Stimulated activated CD4-positive, alpha-beta T cell treated with anti-CD3 and anti-CD28 coated beads, Interleukin-15, amount 100 ng/mL, for 1 hour (primary cell): Measurements from ENCODE around the gene TANC1.

Source experiments
- DNase-seq, 2 donors: peaks; one replicate each; pipeline ENCODE4 v3.0.0-alpha.2; 2020; ENCODE audit warnings: low read depth in 1 of 2, low spot score in 1 of 2

The TANC1 gene

DNA sequence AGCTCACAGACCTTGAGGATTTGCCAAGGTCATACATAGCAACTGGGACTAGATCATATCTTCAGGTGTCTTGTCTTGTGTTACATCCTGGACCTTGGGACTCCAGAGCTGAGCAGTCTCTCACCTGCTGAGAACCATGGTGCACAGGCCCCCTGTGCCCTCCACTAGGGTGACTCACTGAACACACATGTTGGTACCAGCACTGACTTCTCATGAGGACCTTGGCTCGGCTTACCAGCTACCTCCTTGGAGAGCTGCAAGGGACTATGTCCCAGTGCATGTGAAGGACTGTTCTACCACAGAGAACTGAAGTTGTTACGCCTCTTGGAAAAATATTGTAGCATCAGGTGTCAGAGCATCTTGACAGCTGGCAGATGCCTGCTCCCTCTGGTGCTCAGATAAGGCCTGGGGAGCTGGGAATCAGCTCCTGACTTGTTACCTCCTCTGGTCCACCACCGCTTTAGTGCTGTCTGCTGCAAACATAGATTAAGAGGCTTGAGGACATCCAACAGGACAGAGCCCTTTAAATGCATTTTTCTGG lies 246.0 kb downstream of the TANC1 start:
- no peak for DNase-seq

DNA sequence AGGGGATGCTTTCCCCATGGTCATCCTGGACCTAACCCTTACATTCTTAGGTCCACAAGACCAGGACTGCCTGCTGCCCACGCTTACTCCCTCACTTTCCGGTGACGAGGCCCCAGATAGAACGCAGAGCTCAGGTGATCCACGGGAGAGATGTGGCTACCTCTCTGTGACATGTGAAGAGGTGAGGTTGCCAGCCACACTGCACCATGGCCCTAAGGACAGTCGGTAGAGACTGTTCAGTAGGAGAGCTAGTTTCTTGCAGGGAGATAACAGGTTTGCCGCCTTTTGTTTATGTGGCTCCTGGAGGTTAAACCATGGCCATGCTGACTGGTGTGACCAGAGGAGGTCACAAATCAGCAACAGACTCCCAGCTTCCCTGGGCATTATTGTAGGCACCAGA lies 246.7 kb downstream of the TANC1 start:
- DNase-seq = no peak

DNA sequence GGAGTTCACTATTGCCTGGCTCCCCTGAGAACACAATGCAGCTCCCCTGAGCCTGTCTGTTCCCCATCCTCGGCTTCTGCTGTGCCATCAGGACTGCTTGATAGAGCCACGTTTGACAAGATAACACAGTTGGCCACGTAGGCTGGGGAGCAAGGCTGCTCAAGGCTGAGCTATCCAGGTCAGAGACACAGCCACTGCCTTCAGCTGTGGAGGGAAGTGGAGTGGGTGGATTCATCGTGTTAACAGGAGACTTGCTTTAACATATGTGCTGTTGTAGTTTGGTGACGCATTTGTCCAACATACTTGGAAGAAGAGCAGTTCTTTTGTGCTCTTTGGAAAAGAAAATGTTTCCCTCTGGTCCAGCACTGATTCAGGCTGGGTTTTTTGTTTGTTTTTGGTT lies 249.2 kb downstream of the TANC1 start:
- no peak for DNase-seq

DNA sequence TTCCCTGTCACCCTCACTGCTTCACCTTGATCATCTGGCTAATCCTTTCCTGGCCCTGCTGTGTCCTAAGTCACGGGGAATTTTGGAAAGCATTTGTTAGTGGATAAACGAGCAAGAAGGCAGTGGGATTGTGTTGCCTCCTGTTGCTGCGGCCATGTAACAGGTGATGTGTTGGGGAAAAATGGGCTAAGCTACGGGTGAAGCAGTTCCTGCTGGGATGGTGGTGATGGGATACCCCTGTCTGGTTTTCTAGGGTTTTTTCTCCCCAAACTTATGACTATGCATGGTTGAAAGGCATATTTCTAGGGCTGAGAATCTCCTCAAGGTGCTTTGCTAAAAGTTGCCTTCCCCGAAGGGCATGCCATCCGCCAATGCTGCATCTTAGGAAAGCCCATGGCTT lies 249.9 kb downstream of the TANC1 start:
- DNase-seq = no peak

DNA sequence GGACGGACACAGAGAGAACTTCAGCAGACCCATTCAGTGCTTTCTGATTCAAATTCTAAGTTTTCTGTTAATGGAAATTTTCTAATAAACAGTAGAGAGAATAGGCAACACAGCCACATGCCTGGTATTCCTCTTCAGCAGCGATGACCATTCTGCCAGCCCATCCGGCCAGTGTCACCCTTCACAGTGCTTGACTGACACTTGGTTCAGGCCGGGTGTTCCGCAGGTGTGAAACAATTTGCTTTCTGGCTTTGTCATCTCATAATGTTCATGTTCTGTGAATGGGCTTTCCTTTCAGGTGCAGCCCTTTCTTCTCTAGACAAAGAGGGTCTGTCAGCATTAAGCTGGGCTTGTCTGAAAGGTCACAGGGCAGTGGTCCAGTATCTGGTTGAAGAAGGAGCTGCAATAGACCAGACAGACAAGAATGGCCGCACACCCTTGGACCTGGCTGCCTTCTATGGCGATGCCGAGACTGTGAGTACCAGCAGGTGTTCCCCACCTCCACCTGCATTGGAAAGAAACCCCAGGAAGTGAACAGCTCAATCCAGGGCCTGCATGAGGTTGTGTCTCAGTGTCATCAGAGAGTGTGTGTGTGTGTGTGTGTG lies 251.1 kb downstream of the TANC1 start:
- no peak for DNase-seq

DNA sequence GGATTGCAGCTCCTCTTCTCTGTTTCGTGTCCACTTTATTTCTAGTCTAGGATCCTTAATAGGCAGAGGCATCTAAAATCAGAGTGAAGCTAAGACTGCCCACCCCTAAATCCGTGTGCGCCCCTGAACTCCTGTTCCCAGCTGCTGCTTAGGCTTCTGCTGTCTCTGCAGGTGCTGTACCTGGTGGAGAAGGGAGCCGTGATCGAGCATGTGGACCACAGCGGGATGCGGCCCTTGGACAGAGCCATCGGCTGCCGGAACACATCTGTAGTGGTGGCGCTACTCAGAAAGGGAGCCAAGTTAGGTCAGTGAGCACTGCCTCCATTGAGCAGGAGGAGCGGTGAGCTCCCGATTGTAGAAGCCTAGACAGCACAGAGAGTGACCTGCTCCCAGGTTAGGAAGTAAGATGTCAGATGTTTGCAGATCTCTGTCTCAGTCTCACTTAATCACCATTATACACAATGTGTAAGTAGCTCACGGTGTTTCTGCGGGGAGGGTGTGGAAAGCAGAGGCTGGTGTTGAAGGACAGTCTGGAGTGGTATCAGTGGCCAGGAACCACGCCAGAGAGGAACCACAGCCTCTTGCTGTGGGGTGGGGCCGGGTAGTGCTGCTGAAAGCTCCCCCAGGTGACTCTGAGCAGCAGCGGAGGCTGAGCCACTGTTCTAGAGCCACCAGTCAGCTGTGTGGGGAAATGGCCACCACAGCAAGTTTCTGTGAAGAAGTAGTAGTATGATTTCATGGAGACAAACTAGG lies 255.8 kb downstream of the TANC1 start:
- no peak for DNase-seq

DNA sequence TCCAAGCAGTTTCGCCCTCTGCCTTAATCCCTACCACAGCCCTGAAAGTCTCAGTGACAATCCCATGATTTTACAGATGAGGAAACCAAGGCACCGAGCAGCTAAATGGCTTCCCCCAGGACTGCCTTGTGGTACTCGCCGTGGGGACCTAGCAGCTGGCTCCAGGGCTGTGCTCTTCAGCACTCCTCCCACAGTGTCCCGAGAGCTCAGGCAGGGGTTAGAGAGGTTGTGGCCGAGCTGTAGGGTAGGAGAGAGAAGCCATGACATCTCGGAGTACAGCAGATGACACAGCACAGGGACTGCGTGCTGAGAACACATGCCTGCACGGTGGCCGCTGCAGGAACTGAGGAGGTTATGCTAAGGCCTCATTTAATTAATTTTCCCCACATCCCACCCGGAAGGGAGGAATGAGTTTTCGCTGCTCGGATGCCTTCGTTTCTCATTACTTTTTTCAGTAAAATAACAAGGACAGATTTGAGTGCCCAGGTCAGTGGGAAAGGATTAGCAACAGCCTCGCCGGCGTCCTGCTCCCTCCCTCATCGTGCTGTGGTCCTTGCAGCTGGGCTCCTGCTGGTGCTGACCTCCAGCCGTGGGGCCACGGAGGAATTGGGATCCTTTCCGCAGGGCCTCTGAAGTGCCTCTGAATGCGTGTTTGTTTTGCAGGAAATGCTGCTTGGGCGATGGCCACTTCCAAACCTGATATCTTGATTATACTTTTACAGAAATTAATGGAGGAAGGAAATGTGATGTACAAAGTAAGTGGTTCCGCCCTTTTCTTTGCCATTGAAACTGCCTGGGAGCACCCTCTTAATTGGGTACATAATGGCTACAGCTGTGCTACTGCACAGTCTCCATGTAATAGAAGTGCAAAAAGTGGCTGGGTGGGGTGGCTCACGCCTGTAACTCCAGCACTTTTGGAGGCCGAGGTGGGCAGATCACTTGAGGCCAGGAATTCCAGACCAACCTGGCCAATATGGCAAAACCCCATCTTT lies 256.9 kb downstream of the TANC1 start:
- DNase-seq = no peak

DNA sequence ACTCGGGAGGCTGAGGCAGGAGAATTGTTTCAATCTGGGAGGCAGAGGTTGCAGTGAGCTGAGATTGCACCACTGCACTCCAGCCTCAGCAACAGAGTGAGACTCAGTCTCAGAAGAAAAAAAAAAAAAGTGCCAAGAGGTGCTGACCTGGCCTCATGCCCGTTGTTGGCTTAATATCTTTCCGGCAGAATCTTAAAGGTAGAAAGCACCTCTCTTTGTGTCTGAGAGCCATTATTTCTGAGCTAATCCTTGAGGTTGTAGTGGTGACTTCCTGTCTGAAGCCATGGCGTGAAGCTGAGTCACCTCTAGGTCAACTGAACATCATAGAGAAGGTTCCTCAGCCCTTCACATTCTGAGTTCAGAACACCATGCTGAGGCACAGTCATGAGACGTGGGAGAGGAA lies 257.6 kb downstream of the TANC1 start:
- DNase-seq = no peak

DNA sequence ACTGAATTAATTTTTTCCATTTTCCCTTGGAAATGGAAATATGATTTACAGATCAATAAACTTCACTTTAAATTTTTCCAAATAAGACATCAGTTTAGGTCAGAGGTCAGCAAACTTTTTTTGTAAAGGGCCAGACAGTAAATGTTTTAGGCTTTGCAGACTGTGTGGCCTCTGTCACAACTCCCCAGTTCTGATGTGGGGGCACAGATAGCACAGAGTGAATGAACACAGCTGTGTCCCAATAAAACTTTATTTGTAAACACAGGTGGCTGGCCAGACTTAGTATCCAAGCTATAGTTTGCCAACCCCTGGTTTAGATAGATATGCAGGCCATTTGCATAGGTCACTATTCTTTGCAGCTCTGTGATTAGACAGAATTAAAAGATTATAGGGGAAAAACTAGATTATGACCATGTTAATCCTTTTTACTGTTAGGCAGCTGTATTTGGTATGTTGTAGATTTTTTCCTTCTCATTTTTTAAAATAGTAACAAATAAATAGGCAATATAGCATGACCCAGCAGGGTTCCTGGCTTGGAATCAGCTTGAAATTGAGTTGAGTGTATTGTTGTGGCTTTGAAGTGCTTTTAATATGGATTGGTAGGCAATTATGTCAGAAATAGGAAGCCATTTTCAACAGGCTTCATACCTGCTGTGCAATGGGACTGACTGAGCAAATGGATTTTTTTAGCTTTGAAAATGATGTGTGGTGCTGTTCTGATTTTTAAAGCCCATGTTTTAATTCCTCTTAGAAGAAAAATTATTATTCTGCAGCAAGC lies 258.4 kb downstream of the TANC1 start:
- no peak for DNase-seq

DNA sequence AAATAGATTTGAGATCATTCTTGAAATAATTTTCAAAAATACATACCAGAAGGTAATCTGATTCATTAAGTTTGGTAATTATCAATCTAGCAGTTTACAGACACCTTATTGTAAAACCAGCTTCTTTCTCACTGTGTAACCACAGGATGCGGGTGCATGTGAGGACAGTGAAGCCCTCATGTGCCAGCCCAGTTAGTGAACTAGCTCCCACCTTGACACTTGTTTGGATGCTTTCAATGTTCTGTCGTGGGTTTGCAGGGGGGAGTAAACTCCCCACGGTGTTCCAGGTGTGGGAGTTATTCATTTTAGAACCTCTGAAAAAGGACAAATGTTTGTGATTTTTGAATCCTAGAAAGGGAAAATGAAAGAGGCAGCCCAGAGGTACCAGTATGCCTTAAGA lies 259.0 kb downstream of the TANC1 start:
- no peak for DNase-seq

DNA sequence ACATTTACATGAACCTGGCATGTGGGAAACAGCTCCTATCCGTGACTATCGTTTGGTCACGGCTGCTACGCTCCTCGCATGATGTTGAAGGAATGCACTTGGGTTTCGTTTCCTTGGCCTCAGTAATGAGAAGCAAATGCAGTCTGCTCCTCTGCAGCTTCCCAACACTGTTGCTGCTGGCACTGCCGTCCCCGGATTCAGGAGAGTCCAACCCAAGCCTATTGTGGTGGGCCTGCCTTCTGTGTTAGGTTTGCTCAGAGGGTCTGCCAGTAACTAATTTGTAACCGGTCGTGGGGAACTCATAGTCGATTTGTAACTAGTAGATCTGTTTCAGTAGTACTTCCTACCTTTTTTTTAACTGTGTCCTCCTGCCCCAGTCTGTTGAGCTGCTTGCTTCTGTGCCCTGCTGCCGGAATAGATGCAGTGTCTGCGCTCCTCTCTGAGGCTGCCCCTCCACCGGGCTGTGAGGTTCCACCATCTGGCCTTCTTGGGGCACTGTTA lies 259.7 kb downstream of the TANC1 start:
- no peak for DNase-seq

DNA sequence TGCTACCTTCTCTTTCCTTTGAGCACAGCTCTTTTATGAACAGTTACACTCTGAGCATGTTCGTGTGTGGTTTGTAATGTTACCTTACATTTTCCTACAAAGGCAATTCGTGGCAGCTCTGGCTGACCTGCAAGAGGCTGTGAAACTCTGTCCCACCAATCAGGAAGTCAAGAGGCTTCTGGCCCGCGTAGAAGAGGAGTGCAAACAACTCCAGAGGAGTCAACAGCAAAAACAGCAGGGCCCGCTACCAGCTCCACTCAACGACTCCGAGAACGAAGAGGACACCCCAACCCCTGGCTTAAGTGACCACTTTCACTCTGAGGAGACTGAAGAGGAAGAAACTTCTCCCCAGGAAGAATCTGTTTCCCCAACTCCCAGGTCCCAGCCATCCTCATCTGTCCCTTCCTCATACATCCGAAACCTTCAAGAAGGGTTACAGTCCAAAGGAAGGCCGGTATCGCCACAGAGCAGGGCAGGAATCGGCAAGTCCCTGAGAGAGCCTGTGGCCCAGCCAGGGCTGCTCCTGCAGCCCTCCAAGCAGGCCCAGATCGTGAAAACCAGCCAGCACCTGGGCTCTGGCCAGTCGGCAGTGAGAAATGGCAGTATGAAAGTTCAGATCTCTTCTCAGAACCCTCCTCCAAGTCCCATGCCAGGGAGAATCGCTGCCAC lies 261.2 kb downstream of the TANC1 start:
- no peak for DNase-seq

DNA sequence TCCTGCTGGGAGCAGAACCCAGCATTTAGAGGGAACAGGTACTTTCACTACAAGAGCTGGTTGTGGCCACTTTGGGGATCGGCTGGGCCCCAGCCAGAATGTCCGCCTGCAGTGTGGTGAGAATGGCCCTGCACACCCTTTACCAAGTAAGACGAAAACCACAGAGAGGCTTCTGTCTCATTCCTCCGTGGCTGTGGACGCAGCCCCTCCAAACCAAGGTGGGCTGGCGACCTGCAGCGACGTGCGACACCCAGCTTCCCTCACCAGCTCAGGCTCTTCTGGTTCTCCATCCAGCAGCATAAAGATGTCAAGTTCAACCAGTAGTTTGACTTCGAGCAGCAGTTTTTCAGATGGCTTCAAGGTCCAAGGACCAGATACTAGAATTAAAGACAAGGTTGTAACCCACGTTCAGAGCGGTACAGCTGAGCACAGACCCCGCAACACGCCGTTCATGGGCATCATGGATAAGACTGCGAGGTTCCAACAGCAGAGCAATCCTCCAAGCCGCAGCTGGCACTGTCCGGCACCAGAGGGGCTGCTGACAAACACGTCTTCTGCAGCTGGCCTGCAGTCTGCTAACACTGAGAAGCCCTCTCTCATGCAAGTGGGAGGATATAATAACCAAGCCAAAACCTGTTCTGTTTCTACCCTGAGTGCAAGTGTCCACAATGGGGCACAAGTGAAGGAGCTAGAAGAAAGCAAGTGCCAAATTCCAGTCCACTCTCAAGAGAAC lies 261.9 kb downstream of the TANC1 start:
- no peak for DNase-seq

DNA sequence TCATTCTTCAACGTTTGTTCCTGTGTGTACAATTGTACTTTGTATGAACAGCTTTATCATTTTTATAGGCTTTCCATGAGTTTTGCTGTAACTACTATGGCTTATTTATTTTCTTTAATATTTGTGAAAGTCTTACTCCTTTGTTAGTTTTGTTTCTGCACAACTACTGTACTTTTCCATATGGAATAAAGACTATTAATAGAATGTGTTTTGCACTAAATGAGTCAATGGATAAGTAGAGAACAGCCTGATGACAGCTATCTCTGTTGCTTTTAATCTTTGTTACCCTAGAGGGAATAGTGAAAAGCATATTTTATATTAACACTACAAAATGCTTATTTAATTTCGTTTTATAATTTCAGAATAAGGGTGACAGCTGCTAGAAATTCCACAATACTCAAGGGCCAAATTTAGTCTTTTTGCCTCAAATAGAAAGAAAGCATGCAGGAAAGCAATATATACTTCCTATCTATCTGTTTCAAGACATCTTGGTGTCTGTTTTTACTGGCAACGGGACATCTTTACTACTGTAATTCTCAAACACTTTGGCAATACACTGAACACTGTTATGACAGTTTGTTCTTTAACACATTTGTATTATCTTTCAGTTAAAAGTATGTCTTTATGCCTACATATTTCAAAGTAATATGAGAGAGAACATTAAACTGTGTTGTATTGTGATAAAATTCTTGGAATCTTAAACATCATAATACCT lies 264.2 kb downstream of the TANC1 start:
- DNase-seq = no peak

DNA sequence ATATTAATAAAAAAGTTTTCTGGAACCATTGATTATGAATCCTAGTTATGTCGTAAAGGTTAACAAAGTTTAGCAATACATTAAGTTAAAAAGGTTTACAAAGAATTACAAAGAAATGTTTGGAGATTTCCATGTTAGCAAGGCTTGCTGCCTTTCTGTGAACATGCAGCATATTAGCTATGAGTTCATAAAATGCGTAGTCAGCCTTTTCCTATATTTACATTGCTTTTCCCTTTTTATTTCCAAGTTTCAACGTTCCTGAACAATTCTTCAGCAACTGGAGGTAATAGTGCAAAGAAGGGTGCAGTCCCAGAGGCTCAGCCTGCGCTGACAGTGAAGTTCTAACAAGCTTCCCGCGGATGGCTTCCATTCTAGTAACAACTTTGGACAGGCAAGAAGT lies 266.4 kb downstream of the TANC1 start:
- no peak for DNase-seq

DNA sequence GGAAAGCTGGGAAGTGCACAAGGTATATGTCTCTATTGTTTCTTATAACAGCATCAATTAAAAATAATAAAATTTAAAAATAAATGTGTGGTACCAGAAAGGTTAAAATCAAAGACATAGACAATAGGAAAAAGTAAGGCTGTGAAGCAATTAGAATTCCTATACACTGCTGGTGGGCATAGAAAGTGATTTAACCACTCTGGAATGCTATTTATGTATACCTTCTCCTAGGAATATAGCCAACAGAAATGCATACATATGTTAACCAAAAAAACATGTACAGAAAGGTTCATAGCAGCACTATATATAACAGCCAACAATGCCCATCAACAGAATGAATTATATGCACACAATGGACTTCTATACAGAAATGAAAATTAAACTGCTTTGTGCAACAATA lies 275.1 kb downstream of the TANC1 start:
- DNase-seq = no peak

DNA sequence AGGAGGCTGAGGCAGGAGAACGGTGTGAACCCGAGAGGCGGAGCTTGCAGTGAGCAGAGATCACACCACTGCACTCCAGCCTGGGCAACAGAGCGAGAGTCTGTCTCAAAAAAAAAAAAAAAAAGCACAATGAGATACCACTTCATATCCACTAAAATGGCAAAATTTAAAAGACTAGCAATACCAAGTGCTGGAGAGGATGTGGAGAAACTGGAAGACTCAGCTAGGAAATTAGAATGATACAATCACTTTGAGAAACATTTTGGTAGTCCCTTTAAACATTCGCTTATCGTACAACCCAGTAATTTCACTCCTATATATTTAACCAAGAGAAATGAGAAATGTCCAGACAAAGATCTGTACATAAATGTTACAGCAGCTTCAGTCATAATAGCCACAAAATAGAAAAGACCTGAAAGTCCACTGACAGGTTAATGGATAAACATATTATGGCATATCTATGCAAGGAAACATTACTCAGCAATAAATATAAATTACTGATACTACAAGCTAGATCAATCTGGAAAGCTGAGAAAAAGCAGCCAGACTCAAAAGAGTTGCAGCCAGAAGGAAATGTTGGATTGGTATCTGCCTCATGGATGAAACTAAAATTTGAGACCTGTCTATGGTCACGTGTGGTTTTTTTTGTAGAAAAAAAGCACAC lies 278.0 kb downstream of the TANC1 start:
- no peak for DNase-seq

DNA sequence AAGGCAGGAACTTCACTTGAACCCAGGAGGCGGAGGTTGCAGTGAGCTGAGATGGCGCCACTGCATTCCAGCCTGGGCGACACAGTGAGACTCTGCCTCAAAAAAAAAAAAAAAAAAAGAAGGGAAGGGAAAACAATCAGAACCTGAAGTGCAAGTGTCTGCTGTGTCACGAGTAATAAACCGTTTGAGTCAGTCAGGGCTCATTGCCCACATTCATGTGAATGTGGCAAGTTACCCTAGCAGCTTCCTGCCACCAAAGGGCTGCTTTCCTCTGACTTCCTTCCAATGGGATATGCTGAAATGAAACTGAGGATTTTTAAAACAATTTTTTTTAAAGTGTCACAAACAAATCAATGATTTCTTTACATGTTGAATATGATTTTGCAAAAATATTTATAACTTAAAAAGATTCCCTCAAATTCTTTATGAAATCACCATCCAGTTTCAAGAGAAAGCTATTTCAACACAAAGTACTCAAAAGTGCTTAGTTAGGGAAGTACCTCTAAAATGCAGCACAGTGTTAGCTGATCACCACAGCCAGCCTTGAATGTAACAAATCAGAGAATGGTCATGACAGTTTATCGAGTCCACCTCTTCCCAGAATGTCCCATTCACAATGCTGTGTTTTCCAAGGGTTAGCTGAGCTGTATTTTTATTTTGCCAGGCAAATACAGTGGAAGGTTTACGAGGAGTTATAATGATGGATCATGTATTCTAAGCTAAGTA lies 281.7 kb downstream of the TANC1 start:
- DNase-seq = no peak
